ENCODE data around the gene IGSF9. TPM values are rescaled to one million over a fixed set of nuclear protein-coding genes. Genes with fewer than 3 reads are reported as not detected.

Gene IGSF9
- total RNA-seq, 2 donors from 2014 or later: 7.5 to 9.2 TPM

GRCh38 chr1:159923203-159924024 is 22.0 kb downstream of the IGSF9 start:
- Histone ChIP-seq H3K36me3 (ENCODE audit: control insufficient read depth, insufficient read depth, low read length) (peaks cover 29% of the 10 kb centered on the region), H3K9ac (ENCODE audit: extremely low read depth, low read length, poor library complexity, severe bottlenecking) (peak overlapping the region; percentile 98), H3K27me3 (ENCODE audit: control insufficient read depth, insufficient read depth, low read length, poor library complexity, severe bottlenecking) (no peaks in the 10 kb centered on the region), H3K27ac (ENCODE audit: low read depth, low read length) (peak overlapping the region; percentile 84), H3K4me3 (ENCODE audit: low read length) (peak overlapping the region; percentile 94), H3K4me1 (ENCODE audit: control insufficient read depth, insufficient read depth, low read length) (peaks cover 17% of the 10 kb centered on the region), H3K9me3 (ENCODE audit: control insufficient read depth, low read length) (no peaks in the 10 kb centered on the region)
- no peaks in the 10 kb centered on the region for H3K27me3 Mint-ChIP-seq (ENCODE audit: insufficient read depth)
- H3K36me3 Mint-ChIP-seq (ENCODE audit: low read depth): peaks cover 25% of the 10 kb centered on the region
- H3K4me3 Mint-ChIP-seq: peak overlapping the region; percentile 91
- TF ChIP-seq CTCF (conservative IDR thresholded peaks at IDR 0.05): no peak
- 16 to 27% methylated on average over 7 to 20 of the region's 20 CpGs for WGBS, 2 experiments (ENCODE audit: insufficient coverage in 1 of 2, insufficient read length in 1 of 2)
- no peaks in the 10 kb centered on the region for H3K9me3 Mint-ChIP-seq
- peaks cover 45% of the 10 kb centered on the region for H3K4me1 Mint-ChIP-seq
- peak overlapping the region; percentile 96 for H3K27ac Mint-ChIP-seq
- peak; percentile 92 for DNase-seq

- no peaks in the 10 kb centered on the region for H3K27me3 Mint-ChIP-seq (ENCODE audit: insufficient read depth)
- H3K4me1 Mint-ChIP-seq: peaks cover 52% of the 10 kb centered on the region
- H3K9me3 Mint-ChIP-seq: no peaks in the 10 kb centered on the region
- TF ChIP-seq CTCF (conservative IDR thresholded peaks at IDR 0.05): no peak
- WGBS, 2 experiments (ENCODE audit: insufficient coverage in 1 of 2, insufficient read length in 1 of 2): 78 to 84% methylated on average over 2 to 8 of the region's 8 CpGs
- H3K9ac ChIP-seq (ENCODE audit: extremely low read depth, low read length, poor library complexity, severe bottlenecking): peak overlapping the region; percentile 98
- H3K4me1 ChIP-seq (ENCODE audit: control insufficient read depth, insufficient read depth, low read length): peaks cover 17% of the 10 kb centered on the region
- H3K27ac Mint-ChIP-seq: peak overlapping the region; percentile 96
- peak overlapping the region; percentile 94 for H3K4me3 ChIP-seq (ENCODE audit: low read length)
- no peaks in the 10 kb centered on the region for H3K27me3 ChIP-seq (ENCODE audit: control insufficient read depth, insufficient read depth, low read length, poor library complexity, severe bottlenecking)
- no peaks in the 10 kb centered on the region for H3K9me3 ChIP-seq (ENCODE audit: control insufficient read depth, low read length)
- peak; percentile 62 for DNase-seq
- no peak overlapping the region for H3K27ac ChIP-seq (ENCODE audit: low read depth, low read length)
- H3K36me3 ChIP-seq (ENCODE audit: control insufficient read depth, insufficient read depth, low read length): peaks cover 37% of the 10 kb centered on the region
- peaks cover 32% of the 10 kb centered on the region for H3K36me3 Mint-ChIP-seq (ENCODE audit: low read depth)
- peak overlapping the region; percentile 91 for H3K4me3 Mint-ChIP-seq
Measured at GRCh38 chr1:159922511-159923202, 22.8 kb downstream of the IGSF9 start.

GRCh38 chr1:159921700-159922504 is 23.5 kb downstream of the IGSF9 start:
- no peak overlapping the region for H3K27ac Mint-ChIP-seq
- peak; percentile 45 for DNase-seq
- WGBS, 2 experiments (ENCODE audit: insufficient coverage in 1 of 2, insufficient read length in 1 of 2): 89 to 92% methylated on average over 7 to 18 of the region's 18 CpGs
- H3K36me3 ChIP-seq (ENCODE audit: control insufficient read depth, insufficient read depth, low read length): peaks cover 42% of the 10 kb centered on the region
- no peaks in the 10 kb centered on the region for H3K27me3 ChIP-seq (ENCODE audit: control insufficient read depth, insufficient read depth, low read length, poor library complexity, severe bottlenecking)
- peak overlapping the region; percentile 94 for H3K4me3 ChIP-seq (ENCODE audit: low read length)
- peaks cover 35% of the 10 kb centered on the region for H3K36me3 Mint-ChIP-seq (ENCODE audit: low read depth)
- H3K9me3 ChIP-seq (ENCODE audit: control insufficient read depth, low read length): no peaks in the 10 kb centered on the region
- peaks cover 57% of the 10 kb centered on the region for H3K4me1 Mint-ChIP-seq
- H3K4me3 Mint-ChIP-seq: peak overlapping the region; percentile 91
- peak overlapping the region; percentile 98 for H3K9ac ChIP-seq (ENCODE audit: extremely low read depth, low read length, poor library complexity, severe bottlenecking)
- no peak overlapping the region for H3K27ac ChIP-seq (ENCODE audit: low read depth, low read length)
- no peaks in the 10 kb centered on the region for H3K27me3 Mint-ChIP-seq (ENCODE audit: insufficient read depth)
- H3K4me1 ChIP-seq (ENCODE audit: control insufficient read depth, insufficient read depth, low read length): peaks cover 17% of the 10 kb centered on the region
- H3K9me3 Mint-ChIP-seq: no peaks in the 10 kb centered on the region
- no peak for TF ChIP-seq CTCF (conservative IDR thresholded peaks at IDR 0.05)
